GM18502 (cell line): ENCODE data around the gene BRD7.

Experiments used
- ATAC-seq: cut with Tn5 transposase; IDR thresholded peaks from one replicate; pipeline ENCODE4 v1.9.1; 2021; ENCODE audit warnings: mild to moderate bottlenecking; ENCODE audit not compliant: unreplicated experiment, poor library complexity

The BRD7 gene

DNA sequence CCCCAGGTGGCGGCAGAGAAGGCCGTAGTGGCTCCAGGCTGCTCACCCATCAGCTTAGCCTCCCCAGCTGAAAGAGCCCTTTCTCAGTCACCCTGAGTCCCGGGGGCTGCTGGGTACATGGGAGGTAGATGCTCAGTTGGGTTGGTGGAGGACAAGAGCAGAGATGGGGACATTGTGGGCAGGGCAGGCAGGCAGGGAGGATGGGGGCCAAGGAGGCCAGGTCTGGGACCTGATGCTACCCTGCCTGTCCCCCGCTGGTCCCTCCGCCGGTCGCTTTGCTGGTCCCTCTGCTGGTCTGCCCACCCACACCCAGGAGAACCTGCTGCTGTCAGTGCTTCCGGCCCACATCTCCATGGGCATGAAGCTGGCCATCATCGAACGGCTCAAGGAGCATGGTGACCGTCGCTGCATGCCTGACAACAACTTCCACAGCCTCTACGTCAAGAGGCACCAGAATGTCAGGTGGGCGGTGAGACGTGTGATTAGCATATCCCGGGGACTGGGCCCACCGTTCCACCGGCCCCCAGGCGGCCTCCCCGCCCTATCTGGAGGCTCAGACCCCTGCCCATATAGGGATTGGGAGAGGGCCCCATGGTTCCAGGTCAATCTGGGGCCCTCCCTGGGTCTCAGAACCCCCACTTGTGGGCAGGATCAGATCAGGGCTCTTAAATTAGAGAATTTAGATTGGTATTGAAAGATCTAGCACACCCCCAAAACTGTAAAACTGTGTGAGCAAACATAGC, 75.6 kb downstream of the BRD7 start:
- no peak for ATAC-seq

- no peak for ATAC-seq
These were observed 76.2 kb downstream of the BRD7 start for GRCh38 chr16:50292566-50292948.

DNA sequence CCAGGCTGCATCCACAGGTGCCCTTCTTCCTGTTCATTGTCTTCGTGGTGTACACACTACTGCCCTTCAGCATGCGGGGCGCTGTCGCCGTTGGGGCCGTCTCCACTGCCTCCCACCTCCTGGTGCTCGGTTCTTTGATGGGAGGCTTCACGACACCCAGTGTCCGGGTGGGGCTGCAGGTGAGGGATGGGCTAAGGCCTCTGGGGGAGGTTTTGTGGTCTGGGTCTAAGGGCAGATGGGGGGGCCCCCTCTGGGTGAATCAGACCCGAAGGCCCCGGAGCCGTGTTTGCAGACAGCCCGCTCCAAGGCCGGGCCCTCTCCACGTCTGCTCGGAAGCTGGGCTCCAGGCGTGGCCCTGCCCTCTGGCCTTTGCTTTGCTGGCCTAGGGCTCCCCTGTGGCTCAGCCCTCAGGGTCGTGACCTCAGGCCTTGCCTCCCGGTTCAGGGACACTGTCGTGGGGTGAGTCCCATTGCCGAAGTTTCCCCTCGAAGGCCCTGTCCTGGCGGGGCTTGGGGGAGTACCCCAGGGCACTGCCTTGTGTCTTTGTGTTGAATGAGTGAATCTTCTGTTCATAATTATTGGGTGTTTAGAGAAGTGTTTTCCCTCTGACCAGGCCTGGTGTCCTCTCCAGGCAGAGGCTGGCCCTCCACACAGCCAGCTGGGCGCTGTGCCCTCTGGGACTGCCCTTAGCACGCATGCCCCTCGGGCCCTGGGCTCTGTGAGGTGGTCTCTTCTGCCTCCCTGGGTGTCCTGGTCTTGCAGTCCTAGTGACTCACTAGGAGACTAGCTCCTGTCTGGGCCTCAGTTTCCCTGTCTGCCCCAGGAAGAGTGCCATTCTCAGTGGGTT, 76.8 kb downstream of the BRD7 start:
- ATAC-seq, result no peak

DNA sequence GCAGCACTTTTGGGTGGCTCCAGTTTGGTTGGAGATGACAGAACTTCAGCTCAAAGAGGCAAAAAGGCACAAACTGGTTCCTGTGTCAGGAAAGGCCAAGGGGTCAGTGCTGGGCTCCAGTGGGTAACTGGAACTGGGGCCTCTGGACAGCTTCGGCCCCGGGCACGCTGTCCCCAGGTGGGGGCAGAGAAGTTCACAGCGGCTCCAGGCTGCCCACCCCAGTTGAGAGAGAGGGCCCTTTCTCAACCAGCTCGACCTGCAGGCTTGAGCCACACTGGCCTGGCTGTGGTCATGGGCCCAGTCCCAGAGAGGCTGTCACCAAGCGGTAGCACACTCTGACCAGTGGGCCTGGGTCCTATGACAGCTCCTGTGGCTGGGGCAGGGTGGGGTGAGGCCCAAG, 77.9 kb downstream of the BRD7 start:
- ATAC-seq, result no peak

- ATAC-seq, result no peak
These were observed 78.6 kb downstream of the BRD7 start for GRCh38 chr16:50289950-50290764.

- no peak for ATAC-seq
These were observed 79.9 kb downstream of the BRD7 start for GRCh38 chr16:50288920-50289319.

DNA sequence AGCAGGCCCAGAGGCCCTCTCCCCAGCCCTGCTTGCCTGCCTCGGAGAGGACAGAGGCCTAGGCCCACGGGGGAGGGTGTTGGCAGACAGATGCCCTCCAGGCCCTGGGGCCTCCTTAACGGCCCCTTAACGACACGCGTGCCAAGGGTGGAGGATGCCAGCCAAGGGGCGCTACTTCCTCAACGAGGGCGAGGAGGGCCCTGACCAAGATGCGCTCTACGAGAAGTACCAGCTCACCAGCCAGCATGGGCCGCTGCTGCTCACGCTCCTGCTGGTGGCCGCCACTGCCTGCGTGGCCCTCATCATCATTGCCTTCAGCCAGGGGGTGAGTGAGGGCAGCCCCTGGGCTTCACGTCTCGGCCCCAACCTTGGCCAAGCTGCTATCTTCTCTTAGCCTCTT, 80.8 kb downstream of the BRD7 start:
- no peak for ATAC-seq

DNA sequence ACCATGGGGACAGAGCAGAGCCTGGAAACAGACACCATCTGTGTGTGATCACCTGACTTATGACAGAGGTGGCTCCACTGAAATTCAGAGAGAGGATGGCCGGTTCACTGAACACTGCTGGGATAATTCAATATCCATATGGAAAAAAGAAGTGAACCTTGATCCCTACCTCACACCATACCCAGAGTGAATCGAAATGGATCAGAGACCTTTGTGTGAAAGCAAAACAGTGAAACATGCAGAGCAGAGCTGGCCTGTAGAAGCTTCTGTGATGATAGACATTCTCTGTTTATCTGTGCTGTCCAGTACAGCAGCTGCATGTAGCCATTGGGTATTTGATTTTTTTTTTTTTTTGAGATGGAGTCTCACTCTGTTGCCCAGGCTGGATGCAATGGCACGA, 82.1 kb downstream of the BRD7 start:
- no peak for ATAC-seq

DNA sequence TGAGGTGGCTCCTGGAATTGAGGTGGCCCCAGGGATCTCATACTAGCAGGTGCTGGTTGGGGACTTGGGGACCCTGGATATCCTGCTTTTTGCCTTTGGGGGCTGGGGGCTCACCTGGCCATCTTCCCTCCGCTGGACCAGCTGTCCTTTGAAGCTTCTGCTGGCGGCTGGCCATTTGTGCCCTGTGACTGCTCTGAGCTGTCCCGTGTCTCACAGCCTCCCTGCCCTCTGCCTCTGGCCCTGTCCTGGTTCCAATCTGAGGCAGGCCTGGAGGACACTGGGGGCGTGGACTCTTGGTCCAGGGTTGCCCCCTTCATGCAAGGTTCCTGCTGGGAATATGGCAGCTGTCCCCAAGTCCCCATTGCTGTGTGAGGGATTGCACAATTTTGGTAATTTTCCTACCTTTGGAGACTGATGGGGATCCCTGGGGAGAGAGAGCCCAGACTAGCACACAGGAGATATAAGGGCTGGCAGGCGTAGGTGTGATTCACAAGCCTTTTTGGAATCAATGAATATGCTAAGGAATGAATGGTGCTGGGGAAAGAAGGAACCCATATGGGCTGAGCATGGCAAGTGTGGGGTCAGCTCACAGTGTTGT, 83.3 kb downstream of the BRD7 start:
- no peak for ATAC-seq

DNA sequence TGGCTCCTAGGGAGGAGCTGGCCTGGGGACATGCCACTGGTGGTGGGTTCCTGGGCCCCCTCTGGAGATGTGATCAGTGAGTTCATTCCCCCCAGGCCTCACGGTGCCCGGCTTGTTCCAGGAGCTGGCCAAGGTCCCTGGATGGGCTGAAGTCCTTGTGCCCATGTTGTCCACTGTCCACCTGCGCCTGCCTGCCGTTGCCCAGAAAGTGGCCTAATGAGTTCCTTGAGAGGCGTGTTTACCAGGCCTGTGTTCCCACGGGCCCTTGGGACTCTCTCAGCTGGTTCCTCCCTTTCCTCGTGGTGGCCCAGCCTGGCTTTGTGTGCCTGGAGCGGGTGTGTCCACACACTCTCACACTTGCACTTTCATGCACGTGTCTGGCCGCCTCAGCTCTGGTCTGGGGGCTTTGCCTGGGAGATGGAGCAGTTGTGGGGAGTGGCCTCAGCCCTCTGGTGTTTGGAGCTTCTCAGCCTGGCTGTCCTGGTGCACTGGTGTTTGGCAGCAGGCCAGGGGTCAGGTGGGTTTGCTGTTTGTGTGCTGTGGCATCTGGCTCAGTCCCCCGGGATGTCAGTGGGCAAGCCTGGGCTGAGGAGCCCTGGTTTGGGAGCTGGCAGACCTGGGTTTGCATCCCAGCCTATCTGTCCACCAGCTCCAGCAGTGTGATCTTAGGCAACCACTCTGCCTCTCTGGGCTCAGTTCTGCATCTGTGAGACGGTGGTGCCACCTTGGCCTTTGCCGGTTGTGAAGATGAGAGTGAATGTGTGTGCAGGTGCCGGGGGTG, 84.5 kb downstream of the BRD7 start:
- ATAC-seq, result no peak

GRCh38 chr16:50282955-50283631, 85.7 kb downstream of the BRD7 start:
- ATAC-seq, result no peak

DNA sequence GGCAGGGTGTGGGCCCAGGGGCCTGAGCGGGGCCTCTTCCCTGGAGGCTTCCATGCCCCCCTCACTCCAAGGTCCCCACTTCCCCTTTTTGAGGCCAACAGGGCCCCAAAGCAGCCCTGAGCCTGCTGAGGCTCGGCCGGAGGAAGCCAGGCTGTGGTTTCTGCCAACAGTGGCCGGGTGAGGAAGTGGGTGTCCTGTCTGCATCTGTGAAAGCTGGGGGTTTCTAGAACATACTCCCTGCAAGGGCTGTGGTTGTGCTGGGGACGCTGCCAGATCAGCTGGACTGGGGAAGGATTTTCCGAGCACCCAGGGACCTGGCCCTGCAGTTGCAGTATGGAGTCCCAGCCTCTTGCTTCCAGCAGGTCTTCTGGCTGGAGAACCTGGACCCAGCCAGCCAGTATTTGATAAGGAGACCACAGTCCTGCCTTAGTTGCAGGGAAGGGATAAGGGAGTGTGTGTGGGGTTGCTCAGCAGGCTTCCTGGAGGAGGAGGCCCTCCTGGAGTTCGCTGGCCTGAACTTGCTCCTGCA, 86.7 kb downstream of the BRD7 start:
- ATAC-seq, result peak; percentile 92

DNA sequence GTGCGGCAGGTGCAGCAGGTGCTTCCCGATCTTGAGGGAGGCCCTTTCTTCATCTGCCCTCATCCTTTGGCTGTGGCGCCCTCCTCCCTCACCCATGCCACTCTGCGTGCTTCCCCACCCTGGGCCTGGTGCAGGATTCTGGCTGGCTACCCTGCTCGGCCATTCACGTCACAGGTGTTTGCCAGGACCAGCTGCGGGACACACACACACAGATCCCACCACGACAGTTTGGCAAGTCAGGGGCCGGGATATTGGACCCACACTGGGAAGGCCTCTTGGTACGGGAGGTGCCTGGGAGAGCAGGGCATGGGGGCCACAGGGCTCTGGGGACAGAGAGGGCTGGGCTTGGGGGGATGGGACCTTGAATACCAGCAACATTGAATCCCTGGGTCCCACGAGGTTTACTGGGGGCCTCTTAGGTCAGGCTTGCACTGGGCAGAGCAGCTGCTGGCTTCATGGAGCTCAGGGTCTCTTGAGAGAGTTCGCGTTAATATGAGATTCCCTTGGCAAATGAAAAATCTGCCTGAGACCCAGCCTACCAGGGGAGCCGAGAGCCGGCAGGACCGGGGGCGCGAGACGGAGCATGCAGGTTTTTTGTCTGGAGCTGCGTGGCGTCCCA, 87.3 kb downstream of the BRD7 start:
- peak; percentile 1 for ATAC-seq

GRCh38 chr16:50280932-50281331, 87.9 kb downstream of the BRD7 start:
- no peak for ATAC-seq

DNA sequence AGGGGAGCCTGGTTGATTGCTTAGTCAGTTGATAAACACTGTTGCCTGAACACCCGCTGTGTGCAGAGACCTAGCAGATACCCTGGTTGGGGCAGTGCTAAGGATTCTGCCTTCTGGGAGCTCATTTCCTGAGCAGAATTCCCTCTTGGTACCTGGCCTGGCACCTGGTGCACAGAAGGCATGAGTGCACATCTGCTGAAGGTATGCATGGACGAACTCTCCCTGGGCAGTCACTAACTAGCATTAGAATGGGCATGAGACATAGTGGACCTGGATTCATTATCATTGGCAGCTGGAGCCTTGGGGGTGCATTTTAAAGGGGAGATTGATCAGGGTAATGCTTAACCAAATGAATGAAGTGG, 89.3 kb downstream of the BRD7 start:
- ATAC-seq, result no peak

DNA sequence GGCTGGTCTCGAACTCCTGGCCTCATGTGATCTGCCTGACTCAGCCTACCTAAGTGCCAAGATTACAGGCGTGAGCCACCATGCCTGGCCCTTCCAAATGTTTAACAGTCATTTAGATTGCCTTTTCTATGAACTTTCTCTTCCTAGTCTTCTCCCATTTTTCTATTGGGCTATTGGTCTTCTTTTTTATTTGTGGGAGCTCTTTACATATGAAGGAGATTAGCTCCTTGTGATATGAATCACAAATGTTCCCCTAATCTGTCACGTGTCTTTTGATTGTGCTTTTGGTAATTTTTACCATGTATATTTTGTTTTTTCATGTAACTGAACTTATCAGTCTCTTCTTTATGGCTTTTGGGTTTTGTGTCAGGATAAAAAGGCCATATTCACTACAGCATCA, 90.5 kb downstream of the BRD7 start:
- ATAC-seq, result no peak

DNA sequence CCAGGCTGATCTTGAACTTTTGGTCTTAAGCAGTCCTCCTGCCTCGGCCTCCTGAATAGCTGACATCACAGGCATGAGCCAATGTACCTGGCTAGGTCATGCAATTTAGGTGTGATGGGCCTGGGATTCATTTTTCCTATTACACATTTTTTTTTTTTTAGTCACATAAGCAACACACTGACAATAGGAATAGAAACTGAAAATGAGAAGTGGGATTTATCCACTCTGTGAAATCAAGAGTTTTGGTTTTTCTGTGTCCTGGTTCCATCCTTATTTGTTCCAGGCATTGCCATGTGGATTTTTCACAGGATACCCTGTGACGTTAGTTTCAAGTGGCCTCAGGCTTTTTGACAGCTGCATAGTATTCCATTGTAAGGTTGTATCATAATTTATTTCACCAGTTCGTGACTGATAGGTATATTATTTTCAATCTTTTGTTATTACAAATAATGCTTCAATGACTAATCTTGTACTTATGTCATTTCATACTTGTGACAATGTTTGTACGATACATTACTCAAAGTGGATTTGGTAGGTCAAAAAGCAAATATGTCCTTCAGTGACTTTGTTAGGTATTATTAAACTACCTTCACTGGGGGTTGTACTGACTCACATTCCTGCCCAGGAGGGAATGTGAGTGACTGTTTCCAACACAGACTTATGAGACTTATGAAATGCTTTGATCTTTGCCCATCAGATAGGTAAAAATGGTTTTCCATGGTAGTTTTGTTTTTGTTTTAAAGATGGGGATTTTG, 91.8 kb downstream of the BRD7 start:
- no peak for ATAC-seq

- ATAC-seq, result no peak
These were observed 92.5 kb downstream of the BRD7 start for GRCh38 chr16:50276326-50276640.
